ENCODE results near the gene NAALADL2. TPM values are rescaled to one million over a fixed set of nuclear protein-coding genes. Genes with fewer than 3 reads are reported as not detected.
"Not testable (repeated sequence)": the region's sequence is repeated elsewhere in the genome, so short reads cannot be mapped to it uniquely, and the experiment has no call there.

NAALADL2 gene
- total and polyA plus RNA-seq, 2 experiments from 2014 or later, result 3.4 to 15.3 TPM

GRCh38 chr3:175270866-175271265 is 411.7 kb downstream of the NAALADL2 start:
- no peaks in the 10 kb centered on the region for H4K20me1 ChIP-seq (ENCODE audit: insufficient read depth, poor library complexity, severe bottlenecking)
- no peaks in the 10 kb centered on the region for H3K9me3 ChIP-seq (ENCODE audit: low read depth)
- H3K4me2 ChIP-seq, result no peak overlapping the region
- no peak overlapping the region for H3K27ac ChIP-seq
- no peaks in the 10 kb centered on the region for H3K36me3 ChIP-seq (replicated peaks; ENCODE audit: insufficient read depth, low read depth)
- H3K79me2 ChIP-seq, result no peaks in the 10 kb centered on the region
- H3K4me3 ChIP-seq, result no peak overlapping the region
- no peak for DNase-seq (ENCODE audit: low spot score)
- H2AFZ ChIP-seq, result no peak overlapping the region
- peaks cover 7% of the 10 kb centered on the region for H3K4me1 ChIP-seq (ENCODE audit: insufficient read depth)
- no peaks in the 10 kb centered on the region for H3K9me2 ChIP-seq (replicated peaks; ENCODE audit: insufficient read depth)
- TF ChIP-seq EZH2 (IDR thresholded peaks at IDR 0.05; ENCODE audit: borderline replicate concordance) (no peak), EZH2phosphoT487 (IDR thresholded peaks at IDR 0.05; ENCODE audit: low read depth, severe bottlenecking, unreplicated experiment) (no peak), CTCF (IDR thresholded peaks at IDR 0.05; ENCODE audit: poor library complexity) (no peak)
- no peaks in the 10 kb centered on the region for H3K27me3 ChIP-seq

- H3K79me2 ChIP-seq; H3K27me3 ChIP-seq; DNase-seq (ENCODE audit: low spot score); H2AFZ ChIP-seq; H3K4me1 ChIP-seq (ENCODE audit: insufficient read depth); H3K9me2 ChIP-seq (replicated peaks; ENCODE audit: insufficient read depth); H3K36me3 ChIP-seq (replicated peaks; ENCODE audit: insufficient read depth, low read depth); H3K4me3 ChIP-seq; H3K9me3 ChIP-seq (ENCODE audit: low read depth); H3K4me2 ChIP-seq; H3K27ac ChIP-seq; H4K20me1 ChIP-seq (ENCODE audit: insufficient read depth, poor library complexity, severe bottlenecking): not testable (repeated sequence)
- 98% methylated on average over 11 of the region's 11 CpGs for WGBS (ENCODE audit: low lambda C conversion rate, missing lambda C conversion rate)
These were observed 412.3 kb downstream of the NAALADL2 start for GRCh38 chr3:175271465-175271864.

- Histone ChIP-seq H2AFZ (no peak overlapping the region), H3K9me3 (ENCODE audit: low read depth) (no peaks in the 10 kb centered on the region), H4K20me1 (ENCODE audit: insufficient read depth, poor library complexity, severe bottlenecking) (no peaks in the 10 kb centered on the region), H3K27me3 (no peaks in the 10 kb centered on the region), H3K79me2 (no peaks in the 10 kb centered on the region), H3K27ac (no peak overlapping the region), H3K4me1 (ENCODE audit: insufficient read depth) (peaks cover 7% of the 10 kb centered on the region), H3K36me3 (replicated peaks; ENCODE audit: insufficient read depth, low read depth) (no peaks in the 10 kb centered on the region), H3K9me2 (replicated peaks; ENCODE audit: insufficient read depth) (no peaks in the 10 kb centered on the region), H3K4me3 (no peak overlapping the region), H3K4me2 (no peak overlapping the region)
- no peak for DNase-seq (ENCODE audit: low spot score)
- 80% methylated on average over 1 of the region's 1 CpG for WGBS (ENCODE audit: low lambda C conversion rate, missing lambda C conversion rate)
- TF ChIP-seq EZH2phosphoT487 (IDR thresholded peaks at IDR 0.05; ENCODE audit: low read depth, severe bottlenecking, unreplicated experiment), result no peak
- TF ChIP-seq CTCF (IDR thresholded peaks at IDR 0.05; ENCODE audit: poor library complexity), result no peak
- TF ChIP-seq EZH2 (IDR thresholded peaks at IDR 0.05; ENCODE audit: borderline replicate concordance), result no peak
These were observed 413.3 kb downstream of the NAALADL2 start for GRCh38 chr3:175272392-175272791.

- H3K27me3 ChIP-seq, result no peaks in the 10 kb centered on the region
- WGBS (ENCODE audit: low lambda C conversion rate, missing lambda C conversion rate), result 92% methylated on average over 4 of the region's 4 CpGs
- TF ChIP-seq CTCF (IDR thresholded peaks at IDR 0.05; ENCODE audit: poor library complexity) (no peak), EZH2 (IDR thresholded peaks at IDR 0.05; ENCODE audit: borderline replicate concordance) (no peak), EZH2phosphoT487 (IDR thresholded peaks at IDR 0.05; ENCODE audit: low read depth, severe bottlenecking, unreplicated experiment) (no peak)
- H3K4me1 ChIP-seq (ENCODE audit: insufficient read depth), result peaks cover 7% of the 10 kb centered on the region
- H4K20me1 ChIP-seq (ENCODE audit: insufficient read depth, poor library complexity, severe bottlenecking), result no peaks in the 10 kb centered on the region
- no peak overlapping the region for H3K4me3 ChIP-seq
- H3K79me2 ChIP-seq, result no peaks in the 10 kb centered on the region
- no peaks in the 10 kb centered on the region for H3K36me3 ChIP-seq (replicated peaks; ENCODE audit: insufficient read depth, low read depth)
- no peak overlapping the region for H3K27ac ChIP-seq
- no peak overlapping the region for H3K4me2 ChIP-seq
- no peaks in the 10 kb centered on the region for H3K9me3 ChIP-seq (ENCODE audit: low read depth)
- DNase-seq (ENCODE audit: low spot score), result no peak
- no peak overlapping the region for H2AFZ ChIP-seq
- no peaks in the 10 kb centered on the region for H3K9me2 ChIP-seq (replicated peaks; ENCODE audit: insufficient read depth)
These were observed 414.4 kb downstream of the NAALADL2 start for GRCh38 chr3:175273573-175273972.

Measured in hepatocyte (in vitro differentiated cells).